Thyroid gland (tissue), 4 donors: ENCODE results near the gene CDC42EP4.

Experiments used
- POLR2A ChIP-seq, 2 donors: fragments of 450-650 bp; IDR thresholded peaks; one replicate each; pipeline ENCODE4 v1.6.1; 2017; ENCODE audit warnings: antibody characterized with exemption in 2 of 2, mild to moderate bottlenecking in 2 of 2, moderate library complexity in 1 of 2
- TF ChIP-seq, protein P1 (sequence below), 6 experiments: fragments of 200-600 bp in 3 of 6; fragments of 450-650 bp in 3 of 6; sonication (generic) in 3 of 6; IDR thresholded peaks; one replicate each; pipeline ENCODE4 v1.5.1; 2016 to 2019; ENCODE audit warnings: antibody characterized with exemption in 6 of 6, mild to moderate bottlenecking in 2 of 6, inconsistent platforms in 1 of 6, moderate library complexity in 1 of 6

DNA sequence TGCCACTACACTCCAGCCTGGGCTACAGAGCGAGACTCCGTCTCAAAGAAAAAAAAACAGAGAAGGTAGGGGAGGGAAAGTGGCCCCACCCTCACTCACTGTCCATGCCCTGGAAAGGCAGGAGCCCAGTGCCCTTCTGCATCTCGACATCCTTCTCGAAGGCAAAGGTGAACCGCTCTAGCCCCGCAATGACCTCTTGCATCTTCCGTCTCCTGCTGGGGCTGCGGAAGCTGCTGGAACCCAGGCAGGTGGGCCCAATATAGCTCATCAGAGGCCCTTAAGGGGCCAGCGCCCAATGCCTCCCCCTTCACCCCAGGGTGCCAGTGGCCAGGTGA lies 50.2 kb downstream of the CDC42EP4 start, which contains the start of gene CPSF4L:
- TF ChIP-seq, protein P1, sequence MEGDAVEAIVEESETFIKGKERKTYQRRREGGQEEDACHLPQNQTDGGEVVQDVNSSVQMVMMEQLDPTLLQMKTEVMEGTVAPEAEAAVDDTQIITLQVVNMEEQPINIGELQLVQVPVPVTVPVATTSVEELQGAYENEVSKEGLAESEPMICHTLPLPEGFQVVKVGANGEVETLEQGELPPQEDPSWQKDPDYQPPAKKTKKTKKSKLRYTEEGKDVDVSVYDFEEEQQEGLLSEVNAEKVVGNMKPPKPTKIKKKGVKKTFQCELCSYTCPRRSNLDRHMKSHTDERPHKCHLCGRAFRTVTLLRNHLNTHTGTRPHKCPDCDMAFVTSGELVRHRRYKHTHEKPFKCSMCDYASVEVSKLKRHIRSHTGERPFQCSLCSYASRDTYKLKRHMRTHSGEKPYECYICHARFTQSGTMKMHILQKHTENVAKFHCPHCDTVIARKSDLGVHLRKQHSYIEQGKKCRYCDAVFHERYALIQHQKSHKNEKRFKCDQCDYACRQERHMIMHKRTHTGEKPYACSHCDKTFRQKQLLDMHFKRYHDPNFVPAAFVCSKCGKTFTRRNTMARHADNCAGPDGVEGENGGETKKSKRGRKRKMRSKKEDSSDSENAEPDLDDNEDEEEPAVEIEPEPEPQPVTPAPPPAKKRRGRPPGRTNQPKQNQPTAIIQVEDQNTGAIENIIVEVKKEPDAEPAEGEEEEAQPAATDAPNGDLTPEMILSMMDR (IDR thresholded peaks at IDR 0.05), result no peak
- no peak for TF ChIP-seq POLR2A (IDR thresholded peaks at IDR 0.05)
